Tibial nerve (tissue), 4 donors: Measurements from ENCODE around the gene TCEA3. TPM values are rescaled to one million over a fixed set of nuclear protein-coding genes. Genes with fewer than 3 reads are reported as not detected.

Experiments
- DNase-seq, 2 donors: peaks; one replicate each; pipeline ENCODE4 v3.0.0-alpha.2; 2019; ENCODE audit warnings: low spot score in 2 of 2
- H3K27ac ChIP-seq, 4 donors: fragments of 200-600 bp; sonication (generic) in 3 of 4; one replicate each; pipeline ENCODE4 v1.5.1; 2017 to 2019; ENCODE audit warnings: mild to moderate bottlenecking in 1 of 4
- H3K27me3 ChIP-seq, 2 donors: fragments of 200-600 bp; sonication (generic) in 1 of 2; one replicate each; pipeline versions ENCODE4 v1.5.1 to v1.6.0; 2017 to 2019
- H3K36me3 ChIP-seq, 3 donors: fragments of 200-600 bp; sonication (generic); one replicate each; pipeline ENCODE4 v1.5.1; 2018 to 2019
- H3K4me1 ChIP-seq, 4 donors: fragments of 200-600 bp; sonication (generic) in 3 of 4; one replicate each; pipeline ENCODE4 v1.5.1; 2017 to 2019
- H3K4me3 ChIP-seq, 4 donors: fragments of 200-600 bp; sonication (generic) in 3 of 4; one replicate each; pipeline ENCODE4 v1.5.1; 2017 to 2019; ENCODE audit warnings: mild to moderate bottlenecking in 1 of 4, moderate library complexity in 1 of 4
- H3K9me3 ChIP-seq, 4 donors: fragments of 200-600 bp; sonication (generic) in 3 of 4; one replicate each; pipeline ENCODE4 v1.5.1; 2017 to 2019
- EP300 ChIP-seq, 2 donors: sonication (generic); formaldehyde crosslinking; IDR thresholded peaks; one replicate each; pipeline ENCODE4 v1.6.1; 2017; ENCODE audit warnings: antibody characterized with exemption in 2 of 2, mild to moderate bottlenecking in 1 of 2
- POLR2A ChIP-seq, 2 donors: fragments of 450-650 bp; IDR thresholded peaks; one replicate each; pipeline ENCODE4 v1.6.1; 2017; ENCODE audit warnings: antibody characterized with exemption in 2 of 2, mild to moderate bottlenecking in 2 of 2, moderate library complexity in 2 of 2
- WGBS, 2 donors: methylation state at CpG; one replicate each; pipeline ENCODE4 v1.1.5; 2018; 5-methylcytosine and 5-hydroxymethylcytosine counted together
- total RNA-seq, 4 donors: library from RNA; depleted of rRNA; stranded (reverse); fragments of >200 nt; gene quantifications; one replicate each; pipeline ENCODE4 v1.1.0, GENCODE V29; 2016
- TF ChIP-seq, protein P1 (sequence below), 5 experiments: fragments of 200-600 bp in 3 of 5; fragments of 450-650 bp in 2 of 5; sonication (generic) in 3 of 5; IDR thresholded peaks; one replicate each; pipeline ENCODE4 v1.5.1; 2016 to 2019; ENCODE audit warnings: antibody characterized with exemption in 5 of 5, mild to moderate bottlenecking in 3 of 5, moderate library complexity in 2 of 5

TCEA3 gene
- total RNA-seq, 4 donors from 2014 or later, result 21.0 to 48.5 (median 38.8) TPM

DNA sequence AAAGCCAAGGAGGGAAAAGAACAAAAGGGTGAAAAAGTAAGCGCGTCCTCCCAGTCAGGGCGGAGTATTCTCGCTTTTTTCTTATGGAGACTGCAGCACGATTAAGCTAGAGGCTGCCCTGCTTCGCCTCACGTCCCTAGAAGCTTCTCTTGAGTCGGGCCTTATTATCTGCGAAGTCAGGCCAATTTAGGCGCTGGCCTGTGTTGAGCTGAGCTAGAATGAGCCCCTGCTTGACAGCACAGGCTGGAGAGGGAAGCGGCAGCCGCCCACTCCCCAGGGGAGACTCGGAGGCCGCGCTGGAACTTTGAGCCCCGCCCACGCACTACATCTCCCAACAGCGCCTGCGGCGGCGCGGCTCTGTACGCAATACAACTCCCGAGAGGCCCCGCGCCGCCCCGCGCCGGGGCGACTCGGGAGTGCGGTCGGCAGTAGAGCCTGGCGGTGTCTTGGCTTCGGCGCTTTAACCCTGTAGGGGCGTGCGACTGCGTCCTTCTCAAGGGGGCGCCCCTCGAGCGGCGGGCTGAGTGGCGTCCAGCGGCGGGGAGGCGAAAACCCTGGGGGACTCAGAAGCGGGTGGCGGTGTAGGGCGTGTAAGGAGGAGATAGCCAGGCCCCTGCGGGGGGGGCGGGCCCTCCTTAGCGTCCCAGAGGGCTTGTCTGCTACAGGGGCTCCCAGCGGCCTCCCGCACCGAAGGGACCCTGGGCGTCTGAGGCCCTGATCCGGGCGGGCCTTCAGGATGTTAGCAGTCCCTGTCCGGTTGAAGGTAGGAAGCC lies 55.8 kb downstream of the TCEA3 start:
- 0% methylated on average over 10 to 29 of the region's 61 CpGs for WGBS, 2 donors

DNA sequence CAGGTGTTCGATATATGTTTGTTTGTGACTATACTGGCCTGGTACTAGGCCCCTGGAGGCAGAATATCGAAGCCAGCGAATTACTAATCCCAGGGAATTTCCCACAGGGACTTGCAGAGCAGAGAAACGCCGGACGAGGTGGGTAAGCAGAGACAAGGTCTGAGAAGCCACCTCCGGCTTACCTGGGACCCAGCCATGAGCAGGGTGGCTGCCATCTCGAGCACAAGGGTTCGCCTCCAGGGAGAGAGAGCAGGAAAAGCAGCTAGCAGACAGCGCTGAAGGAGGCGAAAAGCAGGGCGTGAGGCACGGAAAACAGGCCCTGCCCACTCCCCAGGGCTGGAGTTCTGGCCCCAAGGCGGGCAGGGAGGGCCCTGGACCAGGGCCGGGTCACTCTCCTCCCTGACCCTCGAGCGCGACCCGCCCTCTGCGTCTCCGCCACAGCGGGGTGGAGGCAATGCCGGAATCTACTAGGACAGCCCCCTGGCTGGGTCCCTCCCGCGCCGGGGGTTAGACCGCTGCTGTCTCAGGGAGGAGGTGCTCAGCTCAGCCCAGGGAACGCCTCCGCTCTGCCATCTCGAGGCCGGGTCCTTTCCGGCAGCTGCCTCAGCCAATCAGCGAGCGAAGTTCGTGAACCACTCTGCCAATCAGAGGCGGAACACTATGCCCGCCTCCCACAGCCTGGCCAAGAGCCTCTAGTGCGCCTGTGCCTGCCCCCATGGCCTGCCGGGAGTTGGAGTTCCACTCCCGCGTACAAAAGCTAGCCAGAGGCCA lies 56.6 kb downstream of the TCEA3 start:
- H3K4me1 ChIP-seq, result peaks cover 0 to 49% (median 29%) of the 10 kb centered on the region in 4 donors
- DNase-seq, result peak; percentile 96 to 97
- 4% methylated on average over 25 to 38 of the region's 41 CpGs for WGBS, 2 donors
- peak overlapping the region; percentile 94 to 99 (median 98) for H3K27ac ChIP-seq
- peak overlapping the region; percentile 79 to 95 (median 92) for H3K4me3 ChIP-seq
- TF ChIP-seq POLR2A (IDR thresholded peaks at IDR 0.05) (peak; percentile 57 to 67), EP300 (IDR thresholded peaks at IDR 0.05) (peak; percentile 11 to 86)
- TF ChIP-seq, protein P1, sequence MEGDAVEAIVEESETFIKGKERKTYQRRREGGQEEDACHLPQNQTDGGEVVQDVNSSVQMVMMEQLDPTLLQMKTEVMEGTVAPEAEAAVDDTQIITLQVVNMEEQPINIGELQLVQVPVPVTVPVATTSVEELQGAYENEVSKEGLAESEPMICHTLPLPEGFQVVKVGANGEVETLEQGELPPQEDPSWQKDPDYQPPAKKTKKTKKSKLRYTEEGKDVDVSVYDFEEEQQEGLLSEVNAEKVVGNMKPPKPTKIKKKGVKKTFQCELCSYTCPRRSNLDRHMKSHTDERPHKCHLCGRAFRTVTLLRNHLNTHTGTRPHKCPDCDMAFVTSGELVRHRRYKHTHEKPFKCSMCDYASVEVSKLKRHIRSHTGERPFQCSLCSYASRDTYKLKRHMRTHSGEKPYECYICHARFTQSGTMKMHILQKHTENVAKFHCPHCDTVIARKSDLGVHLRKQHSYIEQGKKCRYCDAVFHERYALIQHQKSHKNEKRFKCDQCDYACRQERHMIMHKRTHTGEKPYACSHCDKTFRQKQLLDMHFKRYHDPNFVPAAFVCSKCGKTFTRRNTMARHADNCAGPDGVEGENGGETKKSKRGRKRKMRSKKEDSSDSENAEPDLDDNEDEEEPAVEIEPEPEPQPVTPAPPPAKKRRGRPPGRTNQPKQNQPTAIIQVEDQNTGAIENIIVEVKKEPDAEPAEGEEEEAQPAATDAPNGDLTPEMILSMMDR (IDR thresholded peaks at IDR 0.05), result peak in 2 of 5 experiments; percentile 20 to 24
- H3K27me3 ChIP-seq, result no peaks in the 10 kb centered on the region
- H3K9me3 ChIP-seq, result peaks cover 0 to 38% (median 9%) of the 10 kb centered on the region in 4 donors
- peaks cover under 1 to 44% (median 23%) of the 10 kb centered on the region in 3 donors for H3K36me3 ChIP-seq

More for the DNA sequence above, 55.8 kb downstream of the TCEA3 start:
- peak overlapping the region; percentile 94 to 99 (median 98) for H3K27ac ChIP-seq
- H3K4me3 ChIP-seq, result peak overlapping the region; percentile 79 to 95 (median 92)
- peaks cover 0 to 30% (median 5%) of the 10 kb centered on the region in 4 donors for H3K9me3 ChIP-seq
- TF ChIP-seq, protein P1 (IDR thresholded peaks at IDR 0.05), result peak in 1 of 5 experiments; percentile 50
- peak; percentile 48 to 97 for TF ChIP-seq EP300 (IDR thresholded peaks at IDR 0.05)
- peak; percentile 93 to 95 for TF ChIP-seq POLR2A (IDR thresholded peaks at IDR 0.05)
- DNase-seq, result peak; percentile 88 to 89
- no peaks in the 10 kb centered on the region for H3K27me3 ChIP-seq
- peaks cover 0 to 49% (median 29%) of the 10 kb centered on the region in 4 donors for H3K4me1 ChIP-seq
- H3K36me3 ChIP-seq, result peaks cover 0 to 36% (median 16%) of the 10 kb centered on the region in 3 donors

DNA sequence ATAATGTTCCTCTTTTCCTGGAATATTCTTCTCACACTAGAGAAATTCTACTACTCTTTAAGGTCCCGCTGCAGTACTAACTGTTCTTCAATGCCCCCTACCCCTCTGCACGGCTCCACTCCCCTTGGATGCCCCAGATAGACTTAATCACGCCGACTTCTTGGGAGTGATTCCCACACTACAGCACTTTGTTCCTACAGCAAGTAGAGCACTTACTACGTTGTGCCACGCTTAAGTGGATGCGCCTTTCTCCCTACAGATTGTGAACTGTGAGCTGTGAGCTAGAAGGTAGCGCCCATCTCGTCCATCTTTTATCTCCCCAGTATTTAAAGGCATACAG lies 57.1 kb downstream of the TCEA3 start:
- H3K9me3 ChIP-seq, result peaks cover 4 to 44% (median 15%) of the 10 kb centered on the region in 4 donors
- 39 to 50% methylated on average over 9 of the region's 9 CpGs for WGBS, 2 donors
- TF ChIP-seq EP300 (IDR thresholded peaks at IDR 0.05) (no peak), POLR2A (IDR thresholded peaks at IDR 0.05) (no peak)
- TF ChIP-seq, protein P1 (IDR thresholded peaks at IDR 0.05), result no peak
- H3K27me3 ChIP-seq, result no peaks in the 10 kb centered on the region
- peaks cover 6 to 49% (median 28%) of the 10 kb centered on the region in 3 donors for H3K36me3 ChIP-seq
- H3K4me1 ChIP-seq, result peaks cover 0 to 45% (median 27%) of the 10 kb centered on the region in 4 donors
- no peak for DNase-seq
- peak overlapping the region in 3 of 4 donors; percentile 94 to 99 (median 96) for H3K27ac ChIP-seq
- peak overlapping the region; percentile 79 to 95 (median 92) for H3K4me3 ChIP-seq

DNA sequence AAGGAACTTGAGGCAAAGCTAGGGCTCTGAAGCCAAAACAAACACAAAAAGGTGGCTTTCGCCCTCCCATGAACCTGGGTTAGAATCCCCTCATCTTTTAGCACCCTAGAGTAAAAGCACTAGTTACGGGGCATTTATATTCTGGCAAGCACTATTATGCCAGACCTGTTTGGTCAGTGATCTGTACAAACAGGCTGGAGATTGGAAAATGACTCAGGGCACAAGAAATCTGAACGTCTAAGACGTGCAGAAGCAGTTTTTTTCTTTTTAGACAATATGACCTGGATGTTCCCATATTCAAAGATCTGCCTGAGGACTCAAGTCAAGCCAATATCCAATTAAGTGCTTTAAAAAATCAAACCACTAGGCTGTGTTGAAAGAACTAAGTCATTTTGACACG lies 58.0 kb downstream of the TCEA3 start:
- Histone ChIP-seq H3K4me3 (no peak overlapping the region), H3K4me1 (peaks cover 0 to 37% (median 25%) of the 10 kb centered on the region in 4 donors), H3K27me3 (no peaks in the 10 kb centered on the region), H3K9me3 (peaks cover 7 to 52% (median 22%) of the 10 kb centered on the region in 4 donors), H3K27ac (peak overlapping the region in 1 of 4 donors; percentile 3), H3K36me3 (peaks cover 13 to 57% (median 37%) of the 10 kb centered on the region in 3 donors)
- no peak for DNase-seq
- TF ChIP-seq POLR2A (IDR thresholded peaks at IDR 0.05) (no peak), EP300 (IDR thresholded peaks at IDR 0.05) (no peak)
- TF ChIP-seq, protein P1 (IDR thresholded peaks at IDR 0.05), result no peak
- whole genome bisulfite sequencing, 2 donors, result 67 to 78% methylated on average over 5 of the region's 5 CpGs
